Progenitor cell of endocrine pancreas (in vitro differentiated cells): ENCODE data around the gene HCN3. TPM values are rescaled to one million over a fixed set of nuclear protein-coding genes. Genes with fewer than 3 reads are reported as not detected.

ENCODE experiments used
- DNase-seq: peaks from one replicate; pipeline ENCODE4 v3.0.0; 2021; ENCODE audit warnings: low spot score; ENCODE audit not compliant: unreplicated experiment
- H3K27ac Mint-ChIP-seq: 2 replicates; pipeline ENCODE4 v1.8.0; 2021; ENCODE audit warnings: mild to moderate bottlenecking, moderate library complexity, mixed read lengths
- H3K27me3 Mint-ChIP-seq: 2 replicates; pipeline ENCODE4 v1.8.0; 2021; ENCODE audit warnings: mixed read lengths
- H3K36me3 Mint-ChIP-seq: 2 replicates; pipeline ENCODE4 v1.8.0; 2022; ENCODE audit warnings: mixed read lengths; ENCODE audit not compliant: insufficient read depth
- H3K4me1 Mint-ChIP-seq: 2 replicates; pipeline ENCODE4 v1.8.0; 2021; ENCODE audit warnings: low read depth, mixed read lengths
- H3K4me3 Mint-ChIP-seq: 2 replicates; pipeline ENCODE4 v1.8.0; 2021; ENCODE audit warnings: low read depth, mild to moderate bottlenecking, moderate library complexity, mixed read lengths
- H3K9me3 Mint-ChIP-seq: 2 replicates; pipeline ENCODE4 v1.8.0; 2021; ENCODE audit warnings: low read depth, mixed read lengths
- CTCF ChIP-seq: fragments of 200-600 bp; sonication (generic); IDR thresholded peaks from one replicate; pipeline ENCODE4 v1.5.0; 2021; ENCODE audit warnings: antibody characterized with exemption, mild to moderate bottlenecking; ENCODE audit not compliant: unreplicated experiment
- total RNA-seq: library from RNA; stranded (reverse); gene quantifications from 2 replicates; pipeline ENCODE4 v1.2.1, GENCODE V29; 2021

The HCN3 gene
- total RNA-seq, 1 donor from 2014 or later: 15.6 TPM

DNA sequence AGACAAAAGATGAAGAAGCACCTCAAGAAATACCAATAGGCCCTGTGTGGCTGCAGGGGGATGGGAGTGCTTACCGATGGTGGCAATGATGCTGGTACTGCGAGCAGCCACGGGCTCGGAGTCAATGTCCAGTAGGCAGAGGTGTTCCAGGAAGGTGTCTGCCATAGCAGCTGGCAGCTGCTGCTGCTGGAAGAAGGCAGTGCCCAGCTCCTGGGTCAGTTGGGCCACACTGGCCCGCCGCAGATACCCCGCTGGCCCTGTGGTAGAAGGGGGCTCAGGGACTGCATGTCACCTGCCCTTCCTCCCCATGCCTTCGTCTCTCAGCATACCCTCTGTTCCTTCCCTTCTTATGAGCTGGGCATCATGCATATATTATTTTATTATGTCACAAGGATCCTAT lies 22.8 kb downstream of the HCN3 start:
- no peaks in the 10 kb centered on the region for H3K4me1 Mint-ChIP-seq
- H3K4me3 Mint-ChIP-seq: no peak overlapping the region
- H3K36me3 Mint-ChIP-seq: no peaks in the 10 kb centered on the region
- TF ChIP-seq CTCF: no peak
- no peak overlapping the region for H3K27ac Mint-ChIP-seq
- no peak for DNase-seq
- H3K9me3 Mint-ChIP-seq: no peaks in the 10 kb centered on the region
- peaks cover 18% of the 10 kb centered on the region for H3K27me3 Mint-ChIP-seq

- Mint-ChIP-seq H3K4me3 (no peak overlapping the region), H3K27ac (no peak overlapping the region), H3K36me3 (no peaks in the 10 kb centered on the region), H3K9me3 (no peaks in the 10 kb centered on the region), H3K27me3 (peaks cover 16% of the 10 kb centered on the region), H3K4me1 (no peaks in the 10 kb centered on the region)
- no peak for TF ChIP-seq CTCF
- DNase-seq: no peak
These were observed 23.5 kb downstream of the HCN3 start for GRCh38 chr1:155300553-155301329.

GRCh38 chr1:155301342-155301841 lies 24.1 kb downstream of the HCN3 start, which contains the start of gene PKLR:
Gene PKLR, minus strand, starts transcription at chr1:155301438. Its CDS starts 43 bp downstream, at chr1:155301395.
- peaks cover 12% of the 10 kb centered on the region for H3K27me3 Mint-ChIP-seq
- H3K9me3 Mint-ChIP-seq: no peaks in the 10 kb centered on the region
- DNase-seq: no peak
- no peak for TF ChIP-seq CTCF
- H3K4me1 Mint-ChIP-seq: no peaks in the 10 kb centered on the region
- no peak within 1 kb of the TSS for H3K4me3 Mint-ChIP-seq
- no peak within 1 kb of the TSS for H3K27ac Mint-ChIP-seq
- no peaks in the 10 kb centered on the region for H3K36me3 Mint-ChIP-seq

DNA sequence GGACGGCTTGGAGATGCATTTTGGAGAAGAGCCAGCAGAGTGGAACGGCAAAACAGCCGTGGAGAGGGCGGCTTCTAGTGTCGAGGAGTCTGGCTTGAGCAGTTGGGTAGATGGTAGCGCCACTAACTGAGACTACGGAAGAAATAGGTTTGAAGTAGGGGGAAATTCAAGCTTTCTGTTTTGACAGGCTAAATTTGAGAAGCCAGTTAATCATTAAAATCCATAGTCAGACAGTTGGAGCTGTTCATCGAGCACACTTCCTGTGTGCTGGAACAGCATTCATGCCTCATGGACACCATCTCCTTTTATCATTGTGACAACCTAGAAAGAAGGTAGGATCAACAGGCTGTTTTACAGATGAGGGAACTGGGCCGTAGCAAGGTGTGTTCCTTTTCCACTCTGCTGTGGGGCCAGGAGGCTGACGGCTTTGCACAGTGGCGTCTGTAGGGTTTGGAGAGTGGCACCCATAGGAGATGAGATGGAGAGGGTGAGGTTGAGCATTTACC lies 27.3 kb downstream of the HCN3 start:
- Mint-ChIP-seq H3K4me3 (no peak overlapping the region), H3K9me3 (no peaks in the 10 kb centered on the region), H3K4me1 (peaks cover 7% of the 10 kb centered on the region), H3K27me3 (no peaks in the 10 kb centered on the region), H3K36me3 (no peaks in the 10 kb centered on the region), H3K27ac (no peak overlapping the region)
- no peak for TF ChIP-seq CTCF
- no peak for DNase-seq

DNA sequence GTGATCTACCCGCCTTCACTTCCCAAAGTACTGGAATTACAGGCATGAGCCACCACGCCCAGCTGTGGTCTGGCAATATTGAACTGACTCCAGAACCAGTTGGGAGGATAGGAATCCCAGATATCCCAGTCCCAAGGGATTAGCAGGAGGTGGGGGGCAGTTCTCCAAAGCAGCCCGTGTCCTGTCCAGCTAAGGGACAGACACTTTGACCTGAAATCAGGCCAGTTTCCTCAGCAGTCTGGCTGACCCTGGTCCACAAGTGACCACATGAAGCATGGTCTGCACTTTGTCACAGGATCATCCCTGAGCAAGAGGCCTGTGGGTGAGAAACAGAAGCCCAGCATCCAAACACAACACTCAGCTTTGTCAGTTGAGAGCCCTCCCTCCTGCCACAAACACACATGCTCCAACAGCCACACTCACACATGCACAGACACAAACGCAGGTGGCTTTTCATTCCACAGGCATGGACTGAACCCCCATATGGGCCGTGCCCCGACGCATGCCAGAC lies 28.7 kb downstream of the HCN3 start:
- no peak for DNase-seq
- no peak for TF ChIP-seq CTCF
- Mint-ChIP-seq H3K27me3 (no peaks in the 10 kb centered on the region), H3K9me3 (no peaks in the 10 kb centered on the region), H3K36me3 (no peaks in the 10 kb centered on the region), H3K4me3 (no peak overlapping the region), H3K27ac (peak overlapping the region; percentile 78), H3K4me1 (peaks cover 11% of the 10 kb centered on the region)
